PFSK-1 (cell line): ENCODE results near the gene CLDND2.

Experiments
- FOXP2 ChIP-seq: optimal IDR thresholded peaks from 2 replicates; pipeline ENCODE3; 2011; ENCODE audit warnings: borderline replicate concordance, control low read depth, inconsistent platforms; ENCODE audit not compliant: insufficient read depth; ENCODE audit errors: extremely low read length, extremely low read depth
- POLR2AphosphoS5 ChIP-seq: IDR thresholded peaks from 2 replicates; pipeline ENCODE4 v1.6.1; 2012; ENCODE audit warnings: low read depth, mild to moderate bottlenecking, control low read depth, low read length, moderate library complexity
- SIN3A ChIP-seq: IDR thresholded peaks from 2 replicates; pipeline ENCODE4 v1.6.1; 2012; ENCODE audit warnings: mild to moderate bottlenecking, low read length, moderate library complexity, borderline replicate concordance; ENCODE audit not compliant: insufficient read depth
- TAF1 ChIP-seq: IDR thresholded peaks from 2 replicates; pipeline ENCODE4 v1.6.1; 2012; ENCODE audit warnings: low read length, control low read depth, borderline replicate concordance; ENCODE audit not compliant: insufficient read depth
- TF ChIP-seq, protein P1 (sequence below), 2 experiments: IDR thresholded peaks; 2 replicates each; pipeline versions ENCODE4 v1.6.1 to v1.8.0; 2011 to 2012; ENCODE audit warnings: low read depth in 2 of 2, low read length in 2 of 2, control low read depth in 1 of 2, inconsistent platforms in 1 of 2, mild to moderate bottlenecking in 1 of 2, moderate library complexity in 1 of 2; ENCODE audit not compliant: insufficient read depth in 1 of 2

Gene CLDND2

GRCh38 chr19:51387924-51388389, 19.2 kb upstream of the CLDND2 start, which contains the start of gene LIM2:
Gene LIM2 (minus strand): TSS chr19:51387974. CDS start chr19:51387443, 531 bp downstream.
- TF ChIP-seq POLR2AphosphoS5 = no peak
- no peak for TF ChIP-seq FOXP2
- no peak for TF ChIP-seq SIN3A
- TF ChIP-seq, protein P1, sequence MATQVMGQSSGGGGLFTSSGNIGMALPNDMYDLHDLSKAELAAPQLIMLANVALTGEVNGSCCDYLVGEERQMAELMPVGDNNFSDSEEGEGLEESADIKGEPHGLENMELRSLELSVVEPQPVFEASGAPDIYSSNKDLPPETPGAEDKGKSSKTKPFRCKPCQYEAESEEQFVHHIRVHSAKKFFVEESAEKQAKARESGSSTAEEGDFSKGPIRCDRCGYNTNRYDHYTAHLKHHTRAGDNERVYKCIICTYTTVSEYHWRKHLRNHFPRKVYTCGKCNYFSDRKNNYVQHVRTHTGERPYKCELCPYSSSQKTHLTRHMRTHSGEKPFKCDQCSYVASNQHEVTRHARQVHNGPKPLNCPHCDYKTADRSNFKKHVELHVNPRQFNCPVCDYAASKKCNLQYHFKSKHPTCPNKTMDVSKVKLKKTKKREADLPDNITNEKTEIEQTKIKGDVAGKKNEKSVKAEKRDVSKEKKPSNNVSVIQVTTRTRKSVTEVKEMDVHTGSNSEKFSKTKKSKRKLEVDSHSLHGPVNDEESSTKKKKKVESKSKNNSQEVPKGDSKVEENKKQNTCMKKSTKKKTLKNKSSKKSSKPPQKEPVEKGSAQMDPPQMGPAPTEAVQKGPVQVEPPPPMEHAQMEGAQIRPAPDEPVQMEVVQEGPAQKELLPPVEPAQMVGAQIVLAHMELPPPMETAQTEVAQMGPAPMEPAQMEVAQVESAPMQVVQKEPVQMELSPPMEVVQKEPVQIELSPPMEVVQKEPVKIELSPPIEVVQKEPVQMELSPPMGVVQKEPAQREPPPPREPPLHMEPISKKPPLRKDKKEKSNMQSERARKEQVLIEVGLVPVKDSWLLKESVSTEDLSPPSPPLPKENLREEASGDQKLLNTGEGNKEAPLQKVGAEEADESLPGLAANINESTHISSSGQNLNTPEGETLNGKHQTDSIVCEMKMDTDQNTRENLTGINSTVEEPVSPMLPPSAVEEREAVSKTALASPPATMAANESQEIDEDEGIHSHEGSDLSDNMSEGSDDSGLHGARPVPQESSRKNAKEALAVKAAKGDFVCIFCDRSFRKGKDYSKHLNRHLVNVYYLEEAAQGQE (IDR thresholded peaks at IDR 0.05; ENCODE audit: insufficient read depth in 1 of 2, low read depth in 2 of 2, low read length in 2 of 2) = no peak
- TF ChIP-seq TAF1 = no peak

- no peak for TF ChIP-seq SIN3A
- TF ChIP-seq FOXP2 = no peak
- TF ChIP-seq TAF1 = no peak
- TF ChIP-seq, protein P1 (IDR thresholded peaks at IDR 0.05; ENCODE audit: insufficient read depth in 1 of 2, low read depth in 2 of 2, low read length in 2 of 2) = no peak
- no peak for TF ChIP-seq POLR2AphosphoS5
Measured at GRCh38 chr19:51386882-51387520, 18.2 kb upstream of the CLDND2 start.

GRCh38 chr19:51382004-51382403, 13.2 kb upstream of the CLDND2 start:
- no peak for TF ChIP-seq TAF1
- TF ChIP-seq SIN3A = no peak
- TF ChIP-seq, protein P1 (IDR thresholded peaks at IDR 0.05; ENCODE audit: insufficient read depth in 1 of 2, low read depth in 2 of 2, low read length in 2 of 2) = no peak
- no peak for TF ChIP-seq FOXP2
- TF ChIP-seq POLR2AphosphoS5 = no peak

GRCh38 chr19:51380379-51380778, 11.6 kb upstream of the CLDND2 start:
- no peak for TF ChIP-seq POLR2AphosphoS5
- no peak for TF ChIP-seq FOXP2
- no peak for TF ChIP-seq SIN3A
- TF ChIP-seq, protein P1 (IDR thresholded peaks at IDR 0.05; ENCODE audit: insufficient read depth in 1 of 2, low read depth in 2 of 2, low read length in 2 of 2) = no peak
- TF ChIP-seq TAF1 = no peak
